Prostate gland (tissue), 2 donors: ENCODE measurements around the gene TMEM82.

ENCODE experiments used
- POLR2A ChIP-seq: fragments of 450-650 bp; IDR thresholded peaks from one replicate; pipeline ENCODE4 v1.6.1; 2016; ENCODE audit warnings: antibody characterized with exemption, mild to moderate bottlenecking
- POLR2AphosphoS5 ChIP-seq: sonication (generic); formaldehyde crosslinking; IDR thresholded peaks from one replicate; pipeline ENCODE4 v1.6.1; 2017; ENCODE audit warnings: antibody characterized with exemption
- TF ChIP-seq, protein P1 (sequence below), 4 experiments: fragments of 200-600 bp in 2 of 4; fragments of 450-650 bp in 2 of 4; sonication (generic) in 2 of 4; IDR thresholded peaks; 1 replicate in 3 of 4; 2 replicates in 1 of 4; pipeline ENCODE4 v1.5.1; 2016 to 2019; ENCODE audit warnings: antibody characterized with exemption in 4 of 4, mild to moderate bottlenecking in 2 of 4, moderate library complexity in 2 of 4

GRCh38 chr1:15757575-15758342, 15.5 kb downstream of the TMEM82 start:
- TF ChIP-seq, protein P1, sequence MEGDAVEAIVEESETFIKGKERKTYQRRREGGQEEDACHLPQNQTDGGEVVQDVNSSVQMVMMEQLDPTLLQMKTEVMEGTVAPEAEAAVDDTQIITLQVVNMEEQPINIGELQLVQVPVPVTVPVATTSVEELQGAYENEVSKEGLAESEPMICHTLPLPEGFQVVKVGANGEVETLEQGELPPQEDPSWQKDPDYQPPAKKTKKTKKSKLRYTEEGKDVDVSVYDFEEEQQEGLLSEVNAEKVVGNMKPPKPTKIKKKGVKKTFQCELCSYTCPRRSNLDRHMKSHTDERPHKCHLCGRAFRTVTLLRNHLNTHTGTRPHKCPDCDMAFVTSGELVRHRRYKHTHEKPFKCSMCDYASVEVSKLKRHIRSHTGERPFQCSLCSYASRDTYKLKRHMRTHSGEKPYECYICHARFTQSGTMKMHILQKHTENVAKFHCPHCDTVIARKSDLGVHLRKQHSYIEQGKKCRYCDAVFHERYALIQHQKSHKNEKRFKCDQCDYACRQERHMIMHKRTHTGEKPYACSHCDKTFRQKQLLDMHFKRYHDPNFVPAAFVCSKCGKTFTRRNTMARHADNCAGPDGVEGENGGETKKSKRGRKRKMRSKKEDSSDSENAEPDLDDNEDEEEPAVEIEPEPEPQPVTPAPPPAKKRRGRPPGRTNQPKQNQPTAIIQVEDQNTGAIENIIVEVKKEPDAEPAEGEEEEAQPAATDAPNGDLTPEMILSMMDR (IDR thresholded peaks at IDR 0.05) = no peak
- no peak for TF ChIP-seq POLR2AphosphoS5
- no peak for TF ChIP-seq POLR2A
